GM04504 (cell line): ENCODE data around the gene SEPTIN5.

ENCODE experiments used
- DNase-seq: peaks from one replicate; pipeline ENCODE4 v3.0.0-alpha.2; 2012; ENCODE audit warnings: low read depth

Gene SEPTIN5

GRCh38 chr22:19748991-19749664 is 34.8 kb downstream of the SEPTIN5 start:
- no peak for DNase-seq

- DNase-seq = no peak
Observed at GRCh38 chr22:19749876-19750275, 35.6 kb downstream of the SEPTIN5 start.

- no peak for DNase-seq
Observed at GRCh38 chr22:19750507-19751490, 36.5 kb downstream of the SEPTIN5 start.

- DNase-seq = no peak
Observed at GRCh38 chr22:19751497-19752245, 37.4 kb downstream of the SEPTIN5 start.

- no peak for DNase-seq
Observed at GRCh38 chr22:19753090-19753842, 39.0 kb downstream of the SEPTIN5 start.

GRCh38 chr22:19753996-19754700 is 39.8 kb downstream of the SEPTIN5 start:
- DNase-seq = no peak

- DNase-seq = no peak
Observed at GRCh38 chr22:19754701-19755144, 40.4 kb downstream of the SEPTIN5 start.

GRCh38 chr22:19755145-19755710 is 40.9 kb downstream of the SEPTIN5 start:
- DNase-seq = no peak

GRCh38 chr22:19755722-19756287 is 41.5 kb downstream of the SEPTIN5 start:
- no peak for DNase-seq

GRCh38 chr22:19756288-19757128 is 42.2 kb downstream of the SEPTIN5 start:
- DNase-seq = no peak

- no peak for DNase-seq
Observed at GRCh38 chr22:19757140-19757984, 43.1 kb downstream of the SEPTIN5 start.

- DNase-seq = no peak
Observed at GRCh38 chr22:19757985-19758895, 43.9 kb downstream of the SEPTIN5 start.

- DNase-seq = no peak
Observed at GRCh38 chr22:19758896-19759426, 44.7 kb downstream of the SEPTIN5 start.

- no peak for DNase-seq
Observed at GRCh38 chr22:19759427-19760057, 45.2 kb downstream of the SEPTIN5 start.

GRCh38 chr22:19760058-19760950 is 46.0 kb downstream of the SEPTIN5 start, which contains the start of gene TBX1:
TBX1 (plus strand) TSS chr22:19760778; CDS start chr22:19760844, 66 bp downstream.
- DNase-seq = no peak
